Myocyte (in vitro differentiated cells): Measurements from ENCODE around the gene NECTIN4. TPM values are rescaled to one million over a fixed set of nuclear protein-coding genes. Genes with fewer than 3 reads are reported as not detected.

Experiments
- DNase-seq: peaks from one replicate; pipeline ENCODE4 v3.0.0-alpha.2; 2012; ENCODE audit warnings: low read depth
- total RNA-seq: library from RNA; depleted of rRNA; stranded (reverse); fragments of >200 nt; gene quantifications from 2 replicates; pipeline ENCODE4 v1.2.3, GENCODE V29; 2014

NECTIN4 gene
- total RNA-seq, 1 donor from 2014 or later = 0.16 TPM

GRCh38 chr1:161113915-161114314 lies 24.6 kb upstream of the NECTIN4 start:
- DNase-seq = no peak

- DNase-seq = no peak
Measured at GRCh38 chr1:161111527-161111926, 22.2 kb upstream of the NECTIN4 start.

GRCh38 chr1:161111117-161111516 lies 21.8 kb upstream of the NECTIN4 start:
- DNase-seq = no peak

- DNase-seq = no peak
Measured at GRCh38 chr1:161106431-161106830, 17.1 kb upstream of the NECTIN4 start.

GRCh38 chr1:161100556-161100955 lies 11.2 kb upstream of the NECTIN4 start:
- no peak for DNase-seq

- no peak for DNase-seq
Measured at GRCh38 chr1:161099090-161099802, 9.9 kb upstream of the NECTIN4 start.

GRCh38 chr1:161098210-161099068 lies 9.1 kb upstream of the NECTIN4 start, which contains the start of gene KLHDC9:
KLHDC9 (plus strand) TSS chr1:161098361; CDS start chr1:161098536, 175 bp downstream.
- DNase-seq = peak; percentile 72

- DNase-seq = peak; percentile 49
Measured at GRCh38 chr1:161096530-161096929, 7.2 kb upstream of the NECTIN4 start.

- DNase-seq = no peak
Measured at GRCh38 chr1:161096015-161096414, 6.7 kb upstream of the NECTIN4 start.

- no peak for DNase-seq
Measured at GRCh38 chr1:161095230-161095629, 5.9 kb upstream of the NECTIN4 start.

- no peak for DNase-seq
Measured at GRCh38 chr1:161094481-161094880, 5.1 kb upstream of the NECTIN4 start.

- no peak for DNase-seq
Measured at GRCh38 chr1:161092621-161093028, 3.3 kb upstream of the NECTIN4 start.

GRCh38 chr1:161091796-161092507 lies 2.6 kb upstream of the NECTIN4 start:
- peak; percentile 43 for DNase-seq

- no peak for DNase-seq
Measured at GRCh38 chr1:161091093-161091492, 1.7 kb upstream of the NECTIN4 start.

- no peak for DNase-seq
Measured at GRCh38 chr1:161090617-161091016, 1.3 kb upstream of the NECTIN4 start.

GRCh38 chr1:161089938-161090337 lies 580 bp upstream of the NECTIN4 start:
- DNase-seq = no peak

GRCh38 chr1:161088587-161089110 lies 709 bp downstream of the NECTIN4 start:
- DNase-seq = no peak

GRCh38 chr1:161086457-161086856 lies 2.9 kb downstream of the NECTIN4 start:
- no peak for DNase-seq

GRCh38 chr1:161085165-161085564 lies 4.2 kb downstream of the NECTIN4 start:
- no peak for DNase-seq

- no peak for DNase-seq
Measured at GRCh38 chr1:161084597-161084988, 4.8 kb downstream of the NECTIN4 start.
